ENCODE measurements around the gene TDRD7.

- TF ChIP-seq CTCF (IDR thresholded peaks at IDR 0.05) (no peak), EZH2 (IDR thresholded peaks at IDR 0.05; ENCODE audit: borderline replicate concordance, insufficient read depth, low read depth, low read length, poor library complexity, severe bottlenecking) (no peak)
Observed at GRCh38 chr9:97484134-97484533, 72.2 kb downstream of the TDRD7 start.

Measured in B cell (primary cell).